Hepatocyte (in vitro differentiated cells): ENCODE results near the gene KCNK17. TPM values are rescaled to one million over a fixed set of nuclear protein-coding genes. Genes with fewer than 3 reads are reported as not detected.

Experiments used
- DNase-seq: peaks from one replicate; pipeline ENCODE4 v3.0.0-alpha.2; 2016; ENCODE audit warnings: low spot score
- H2AFZ ChIP-seq: fragments of 200-600 bp; sonication (generic); 2 replicates; pipeline ENCODE4 v1.6.0; 2016; ENCODE audit warnings: antibody characterized with exemption, mild to moderate bottlenecking
- H3K27ac ChIP-seq: fragments of 200-600 bp; sonication (generic); 2 replicates; pipeline ENCODE4 v1.5.1; 2016; ENCODE audit warnings: mild to moderate bottlenecking
- H3K27me3 ChIP-seq: fragments of 200-600 bp; sonication (generic); 2 replicates; pipeline ENCODE4 v1.6.1; 2016
- H3K36me3 ChIP-seq: fragments of 200-600 bp; sonication (generic); replicated peaks from 2 replicates; pipeline ENCODE4 v1.5.1; 2016; ENCODE audit warnings: low read depth; ENCODE audit not compliant: insufficient read depth
- H3K4me1 ChIP-seq: fragments of 200-600 bp; sonication (generic); 2 replicates; pipeline ENCODE4 v1.5.1; 2016; ENCODE audit warnings: mild to moderate bottlenecking, moderate library complexity; ENCODE audit not compliant: insufficient read depth
- H3K4me2 ChIP-seq: fragments of 200-600 bp; sonication (generic); 2 replicates; pipeline ENCODE4 v1.6.0; 2016
- H3K4me3 ChIP-seq: fragments of 200-600 bp; sonication (generic); 2 replicates; pipeline ENCODE4 v1.5.1; 2016; ENCODE audit warnings: mild to moderate bottlenecking
- H3K79me2 ChIP-seq: fragments of 200-600 bp; sonication (generic); 2 replicates; pipeline ENCODE4 v1.6.0; 2017; ENCODE audit warnings: mild to moderate bottlenecking
- H3K9me2 ChIP-seq: fragments of 200-600 bp; sonication (generic); replicated peaks from 2 replicates; pipeline ENCODE4 v1.6.0; 2017; ENCODE audit warnings: mild to moderate bottlenecking; ENCODE audit not compliant: insufficient read depth
- H3K9me3 ChIP-seq: fragments of 200-600 bp; sonication (generic); 2 replicates; pipeline ENCODE4 v1.5.1; 2016; ENCODE audit warnings: low read depth, mild to moderate bottlenecking
- H4K20me1 ChIP-seq: fragments of 200-600 bp; sonication (generic); 2 replicates; pipeline ENCODE4 v1.6.0; 2016; ENCODE audit warnings: mild to moderate bottlenecking; ENCODE audit not compliant: insufficient read depth, poor library complexity, severe bottlenecking
- CTCF ChIP-seq: fragments of 200-600 bp; sonication (generic); IDR thresholded peaks from 2 replicates; pipeline ENCODE4 v1.5.1; 2016; ENCODE audit warnings: antibody characterized with exemption, mild to moderate bottlenecking; ENCODE audit not compliant: poor library complexity
- EZH2 ChIP-seq: fragments of 200-600 bp; sonication (generic); IDR thresholded peaks from 2 replicates; pipeline ENCODE4 v1.6.1; 2016; ENCODE audit warnings: antibody characterized with exemption, mild to moderate bottlenecking, borderline replicate concordance
- EZH2phosphoT487 ChIP-seq: fragments of 200-600 bp; sonication (generic); IDR thresholded peaks from one replicate; pipeline ENCODE4 v1.6.1; 2018; ENCODE audit warnings: antibody characterized with exemption, mild to moderate bottlenecking, low read depth, moderate library complexity; ENCODE audit not compliant: unreplicated experiment, severe bottlenecking
- WGBS: methylation state at CpG from one replicate; pipeline ENCODE4 v1.1.6; 2016; ENCODE audit warnings: low lambda C conversion rate; ENCODE audit errors: missing lambda C conversion rate; 5-methylcytosine and 5-hydroxymethylcytosine counted together
- polyA plus RNA-seq: library from polyadenylated mRNA; unstranded; fragments of >200 nt; fragmentation: Nextera tagmentation; extraction: Ambion mirVana; gene quantifications from 2 replicates; pipeline ENCODE4 v1.2.1, GENCODE V29; 2016
- total RNA-seq: library from RNA; depleted of rRNA; stranded (reverse); fragments of >200 nt; gene quantifications from 2 replicates; pipeline ENCODE4 v1.2.3, GENCODE V29; 2014

KCNK17 gene
- total and polyA plus RNA-seq, 2 experiments from 2014 or later: not detected

GRCh38 chr6:39361657-39362486 is 47.7 kb upstream of the KCNK17 start:
- Histone ChIP-seq H2AFZ (peak overlapping the region; percentile 25), H3K9me2 (no peaks in the 10 kb centered on the region), H3K27ac (no peak overlapping the region), H3K9me3 (no peaks in the 10 kb centered on the region), H3K36me3 (no peaks in the 10 kb centered on the region), H3K4me3 (no peak overlapping the region), H3K4me1 (peaks cover 6% of the 10 kb centered on the region), H3K4me2 (peak overlapping the region; percentile 47), H3K79me2 (no peaks in the 10 kb centered on the region), H3K27me3 (no peaks in the 10 kb centered on the region), H4K20me1 (no peaks in the 10 kb centered on the region)
- peak; percentile 88 for DNase-seq
- WGBS: 35% methylated on average over 21 of the region's 21 CpGs
- TF ChIP-seq CTCF (peak; percentile 64), EZH2 (no peak)

GRCh38 chr6:39360378-39360777 is 46.2 kb upstream of the KCNK17 start:
- Histone ChIP-seq H3K27ac (no peak overlapping the region), H3K4me2 (no peak overlapping the region), H3K27me3 (no peaks in the 10 kb centered on the region), H3K9me2 (no peaks in the 10 kb centered on the region), H2AFZ (no peak overlapping the region), H4K20me1 (no peaks in the 10 kb centered on the region), H3K36me3 (no peaks in the 10 kb centered on the region), H3K4me3 (no peak overlapping the region), H3K79me2 (no peaks in the 10 kb centered on the region), H3K4me1 (peaks cover 6% of the 10 kb centered on the region), H3K9me3 (no peaks in the 10 kb centered on the region)
- WGBS: 81% methylated on average over 9 of the region's 9 CpGs
- no peak for DNase-seq
- no peak for TF ChIP-seq CTCF
- TF ChIP-seq EZH2: no peak
- no peak for TF ChIP-seq EZH2phosphoT487

GRCh38 chr6:39357998-39358686 is 43.9 kb upstream of the KCNK17 start:
- 79% methylated on average over 7 of the region's 7 CpGs for WGBS
- no peak overlapping the region for H3K4me2 ChIP-seq
- H3K4me1 ChIP-seq: peaks cover 6% of the 10 kb centered on the region

More at GRCh38 chr6:39357998-39358686, 43.9 kb upstream of the KCNK17 start:
- Histone ChIP-seq H3K36me3 (no peaks in the 10 kb centered on the region), H4K20me1 (no peaks in the 10 kb centered on the region), H3K79me2 (no peaks in the 10 kb centered on the region), H2AFZ (no peak overlapping the region), H3K9me2 (no peaks in the 10 kb centered on the region), H3K4me3 (no peak overlapping the region), H3K27me3 (no peaks in the 10 kb centered on the region), H3K9me3 (no peaks in the 10 kb centered on the region), H3K27ac (no peak overlapping the region)
- peak; percentile 75 for DNase-seq
- TF ChIP-seq EZH2 (no peak), EZH2phosphoT487 (no peak), CTCF (no peak)
